ENCODE results near the gene PAIP1. TPM values are rescaled to one million over a fixed set of nuclear protein-coding genes. Genes with fewer than 3 reads are reported as not detected.
"Not testable (repeated sequence)": the region's sequence is repeated elsewhere in the genome, so short reads cannot be mapped to it uniquely, and the experiment has no call there.

Gene PAIP1
- total and polyA plus RNA-seq, 11 donors, result 84.7 to 173 (median 131) TPM

DNA sequence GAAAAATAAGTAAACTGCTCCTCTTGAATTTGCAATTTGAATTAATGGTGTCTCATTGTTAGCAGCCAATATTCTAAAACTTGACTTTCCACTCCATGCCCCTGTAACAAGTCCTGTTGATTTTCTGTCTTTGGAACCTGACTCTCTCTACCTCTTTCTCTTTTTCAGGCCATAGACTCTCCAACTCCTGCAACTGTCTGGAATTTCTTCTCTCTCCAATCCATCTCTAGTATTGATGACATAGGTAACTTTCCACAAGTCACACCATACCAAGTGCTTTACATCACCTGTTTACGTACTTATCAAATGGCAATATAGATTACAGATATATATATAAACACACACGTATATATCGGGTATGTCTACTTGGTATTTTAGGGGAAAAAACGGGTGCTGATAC lies 42.9 kb downstream of the PAIP1 start:
- DNase-seq (no peak), ATAC-seq (no peak)
- Histone ChIP-seq H3K27me3 (no peaks in the 10 kb centered on the region), H3K4me1 (peaks cover 0 to 21% (median 9%) of the 10 kb centered on the region in 12 donors), H3K9me3 (no peaks in the 10 kb centered on the region), H3K27ac (peak overlapping the region in 2 of 12 donors; percentile 86 to 97), H3K36me3 (peaks cover 0 to 2% (median 0%) of the 10 kb centered on the region in 9 donors), H3K4me3 (peak overlapping the region in 11 of 12 donors; percentile 44 to 83 (median 65))
- TF ChIP-seq, protein P1, sequence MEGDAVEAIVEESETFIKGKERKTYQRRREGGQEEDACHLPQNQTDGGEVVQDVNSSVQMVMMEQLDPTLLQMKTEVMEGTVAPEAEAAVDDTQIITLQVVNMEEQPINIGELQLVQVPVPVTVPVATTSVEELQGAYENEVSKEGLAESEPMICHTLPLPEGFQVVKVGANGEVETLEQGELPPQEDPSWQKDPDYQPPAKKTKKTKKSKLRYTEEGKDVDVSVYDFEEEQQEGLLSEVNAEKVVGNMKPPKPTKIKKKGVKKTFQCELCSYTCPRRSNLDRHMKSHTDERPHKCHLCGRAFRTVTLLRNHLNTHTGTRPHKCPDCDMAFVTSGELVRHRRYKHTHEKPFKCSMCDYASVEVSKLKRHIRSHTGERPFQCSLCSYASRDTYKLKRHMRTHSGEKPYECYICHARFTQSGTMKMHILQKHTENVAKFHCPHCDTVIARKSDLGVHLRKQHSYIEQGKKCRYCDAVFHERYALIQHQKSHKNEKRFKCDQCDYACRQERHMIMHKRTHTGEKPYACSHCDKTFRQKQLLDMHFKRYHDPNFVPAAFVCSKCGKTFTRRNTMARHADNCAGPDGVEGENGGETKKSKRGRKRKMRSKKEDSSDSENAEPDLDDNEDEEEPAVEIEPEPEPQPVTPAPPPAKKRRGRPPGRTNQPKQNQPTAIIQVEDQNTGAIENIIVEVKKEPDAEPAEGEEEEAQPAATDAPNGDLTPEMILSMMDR (IDR thresholded peaks at IDR 0.05), result no peak
- no peak for TF ChIP-seq POLR2A (IDR thresholded peaks at IDR 0.05)
- intact Hi-C loops (cut with DNase I), result loop anchor here in 1 of 10 donors (2.0 kb wide), 1 partner anchor 31 kb away; the partner anchor contains the start of gene TMEM267
- WGBS, 4 donors, result 14 to 23% (median 19%) methylated on average over 4 of the region's 4 CpGs

DNA sequence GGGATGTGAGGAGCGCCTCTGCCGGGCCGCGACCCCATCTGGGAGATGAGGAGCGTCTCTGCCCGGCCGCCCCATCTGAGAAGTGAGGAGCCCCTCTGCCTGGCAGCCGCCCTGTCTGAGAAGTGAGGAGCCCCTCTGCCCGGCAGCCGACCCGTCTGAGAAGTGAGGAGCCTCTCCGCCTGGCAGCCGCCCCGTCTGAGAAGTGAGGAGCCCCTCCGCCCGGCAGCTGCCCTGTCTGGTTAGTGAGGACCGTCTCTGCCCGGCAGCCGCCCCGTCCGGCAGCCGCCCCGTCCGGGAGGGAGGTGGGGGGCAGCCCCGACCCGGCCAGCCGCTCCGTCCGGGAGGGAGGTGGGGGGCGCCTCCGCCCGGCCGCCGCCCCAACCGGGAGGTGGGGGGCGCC lies 45.8 kb downstream of the PAIP1 start:
- intact Hi-C loops (cut with DNase I); H3K27me3 ChIP-seq; H3K4me3 ChIP-seq; H3K27ac ChIP-seq; ATAC-seq; DNase-seq; H3K9me3 ChIP-seq: not testable (repeated sequence)
- 91 to 94% (median 92%) methylated on average over 7 to 36 of the region's 36 CpGs for WGBS, 4 donors
- peaks cover 0 to 21% (median 9%) of the 10 kb centered on the region in 12 donors for H3K4me1 ChIP-seq
- H3K36me3 ChIP-seq, result peaks cover 0 to 11% (median under 1%) of the 10 kb centered on the region in 9 donors

DNA sequence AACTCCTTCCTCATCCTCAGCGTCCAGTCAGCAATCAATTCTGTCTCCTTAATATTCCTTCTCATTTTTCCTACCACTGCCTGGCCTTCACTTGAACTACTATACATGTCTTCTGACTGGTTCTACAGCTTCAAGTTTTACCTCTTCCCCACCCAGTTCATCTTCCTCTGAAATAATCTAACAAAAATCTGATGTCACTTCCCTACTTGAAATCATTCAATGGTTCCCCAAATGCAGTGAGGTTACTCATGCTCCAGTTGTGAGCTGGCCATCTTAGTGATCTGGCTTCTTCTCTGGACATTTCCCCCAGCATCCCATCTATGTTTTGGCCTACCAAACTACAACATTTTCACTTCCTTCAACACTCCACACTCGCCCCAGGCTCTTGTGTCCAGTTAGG lies 58.3 kb downstream of the PAIP1 start:
- intact Hi-C loops (cut with DNase I), result no loop called here
- H3K9me3 ChIP-seq, result no peaks in the 10 kb centered on the region
- no peak for DNase-seq
- H3K27ac ChIP-seq, result no peak overlapping the region
- no peaks in the 10 kb centered on the region for H3K27me3 ChIP-seq
- H3K4me1 ChIP-seq, result no peaks in the 10 kb centered on the region
- H3K4me3 ChIP-seq, result no peak overlapping the region
- H3K36me3 ChIP-seq, result peaks cover 0 to 6% (median 0%) of the 10 kb centered on the region in 9 donors
- 89 to 93% (median 92%) methylated on average over 2 of the region's 2 CpGs for WGBS, 4 donors
- TF ChIP-seq, protein P1 (IDR thresholded peaks at IDR 0.05), result no peak
- no peak for TF ChIP-seq POLR2A (IDR thresholded peaks at IDR 0.05)
- no peak for ATAC-seq

DNA sequence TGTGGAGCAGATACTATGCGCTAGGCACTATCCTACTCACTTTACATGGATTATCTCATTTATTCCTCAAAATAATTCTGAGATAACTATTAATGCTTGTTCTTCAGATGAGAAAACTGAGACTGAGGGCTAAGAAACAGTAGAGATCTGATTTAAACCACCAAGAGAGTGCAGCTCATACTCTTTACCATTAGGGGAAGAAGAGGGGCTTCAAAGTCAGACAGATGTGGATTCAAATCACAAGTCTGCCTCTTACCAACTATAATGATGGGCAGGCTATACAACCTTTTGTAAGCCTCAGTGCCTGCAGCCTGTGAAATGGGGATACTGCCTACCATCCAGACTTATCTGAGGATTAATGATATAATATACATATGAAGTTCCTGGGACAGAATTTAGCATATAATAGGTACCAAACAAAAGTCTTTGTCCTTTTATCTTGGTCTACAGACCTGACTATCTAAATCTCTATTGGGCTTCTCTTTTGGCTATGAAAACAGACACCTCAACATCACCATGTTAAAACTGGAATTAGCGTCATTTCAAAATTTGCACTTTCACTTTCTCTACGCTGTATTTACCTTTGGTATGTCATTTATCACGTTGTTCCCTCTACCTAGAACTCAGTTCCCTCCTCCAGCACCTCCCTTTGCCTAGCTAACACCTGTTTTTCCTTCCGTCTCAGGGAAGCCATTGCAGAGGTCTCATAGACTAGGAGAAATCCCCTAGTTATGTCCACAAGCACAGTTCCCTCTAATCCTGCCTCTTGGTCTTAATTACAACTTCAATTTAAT lies 59.4 kb downstream of the PAIP1 start:
- H3K27me3 ChIP-seq, result no peaks in the 10 kb centered on the region
- no peak for ATAC-seq
- WGBS, 4 donors, result 83 to 96% (median 91%) methylated on average over 5 of the region's 5 CpGs
- H3K9me3 ChIP-seq, result no peaks in the 10 kb centered on the region
- no peak overlapping the region for H3K27ac ChIP-seq
- TF ChIP-seq, protein P1 (IDR thresholded peaks at IDR 0.05), result no peak
- TF ChIP-seq POLR2A (IDR thresholded peaks at IDR 0.05), result no peak
- intact Hi-C loops (cut with DNase I), result no loop called here
- H3K4me1 ChIP-seq, result no peaks in the 10 kb centered on the region
- H3K4me3 ChIP-seq, result no peak overlapping the region
- no peaks in the 10 kb centered on the region for H3K36me3 ChIP-seq
- DNase-seq, result no peak
